Keratinocyte (primary cell): ENCODE data around the gene RASL12. TPM values are rescaled to one million over a fixed set of nuclear protein-coding genes. Genes with fewer than 3 reads are reported as not detected.

ENCODE experiments used
- DNase-seq: peaks from one replicate; pipeline ENCODE4 v3.0.0-alpha.2; 2011; ENCODE audit warnings: low read depth, missing footprints, low spot score
- FAIRE-seq: peaks from 2 replicates; lab custom pipeline; 2011; peaks lifted over from hg19 to GRCh38; lab: Jason Lieb, UNC
- H2AFZ ChIP-seq: 2 replicates; pipeline ENCODE4 v1.6.0; 2012; ENCODE audit warnings: low read length, control low read depth, inconsistent platforms; ENCODE audit not compliant: control insufficient read depth
- H3K27ac ChIP-seq: 2 replicates; pipeline ENCODE4 v1.5.1; 2011; ENCODE audit warnings: low read length; ENCODE audit not compliant: control insufficient read depth, insufficient read depth
- H3K27me3 ChIP-seq: 3 replicates; pipeline ENCODE4 v1.6.0; 2011; ENCODE audit warnings: low read length; ENCODE audit not compliant: control insufficient read depth, insufficient read depth; ENCODE audit errors: extremely low read depth
- H3K36me3 ChIP-seq, 2 experiments: 2 replicates in 1 of 2; 3 replicates in 1 of 2; pipeline ENCODE4 v1.5.1; 2011; ENCODE audit warnings: low read length in 2 of 2, mild to moderate bottlenecking in 1 of 2; ENCODE audit not compliant: control insufficient read depth in 2 of 2, insufficient read depth in 2 of 2; ENCODE audit errors: extremely low read depth in 1 of 2
- H3K4me1 ChIP-seq: 3 replicates; pipeline ENCODE4 v1.5.1; 2011; ENCODE audit warnings: low read length; ENCODE audit not compliant: control insufficient read depth, insufficient read depth; ENCODE audit errors: extremely low read depth
- H3K4me2 ChIP-seq: 3 replicates; pipeline ENCODE4 v1.6.0; 2011; ENCODE audit warnings: low read depth, low read length; ENCODE audit not compliant: control insufficient read depth, insufficient read depth; ENCODE audit errors: extremely low read depth
- H3K4me3 ChIP-seq, 3 experiments: fragments of 200-600 bp in 1 of 3; sonication (generic) in 1 of 3; 2 replicates in 2 of 3; 3 replicates in 1 of 3; pipeline ENCODE4 v1.5.1; 2011 to 2016; ENCODE audit warnings: low read length in 3 of 3, mild to moderate bottlenecking in 3 of 3, control low read depth in 2 of 3, inconsistent platforms in 1 of 3, low read depth in 1 of 3, mixed read lengths in 1 of 3, mixed run types in 1 of 3, moderate library complexity in 1 of 3; ENCODE audit not compliant: control insufficient read depth in 2 of 3, insufficient read depth in 2 of 3; ENCODE audit errors: extremely low read depth in 1 of 3
- H3K79me2 ChIP-seq: 2 replicates; pipeline ENCODE4 v1.6.0; 2012; ENCODE audit warnings: low read length; ENCODE audit not compliant: control insufficient read depth, insufficient read depth
- H3K9ac ChIP-seq: 3 replicates; pipeline ENCODE4 v1.6.0; 2011; ENCODE audit warnings: low read length; ENCODE audit not compliant: control insufficient read depth, insufficient read depth; ENCODE audit errors: extremely low read depth
- H3K9me1 ChIP-seq: 3 replicates; pipeline ENCODE4 v1.6.0; 2011; ENCODE audit warnings: low read length; ENCODE audit not compliant: control insufficient read depth, insufficient read depth; ENCODE audit errors: extremely low read depth
- H3K9me3 ChIP-seq: 2 replicates; pipeline ENCODE4 v1.5.1; 2012; ENCODE audit warnings: low read depth, low read length; ENCODE audit not compliant: control insufficient read depth
- H4K20me1 ChIP-seq: 3 replicates; pipeline ENCODE4 v1.6.0; 2011; ENCODE audit warnings: low read length; ENCODE audit not compliant: control insufficient read depth, insufficient read depth; ENCODE audit errors: extremely low read depth
- CTCF ChIP-seq, 3 experiments: IDR thresholded peaks in 1 of 3; conservative IDR thresholded peaks in 1 of 3; optimal IDR thresholded peaks in 1 of 3; 2 replicates in 2 of 3; 3 replicates in 1 of 3; pipeline versions ENCODE3 to v1.5.1; 2011; ENCODE audit warnings: low read length in 3 of 3, mild to moderate bottlenecking in 3 of 3, moderate library complexity in 2 of 3, control low read depth in 1 of 3, inconsistent platforms in 1 of 3; ENCODE audit not compliant: insufficient read depth in 2 of 3; ENCODE audit errors: extremely low read depth in 1 of 3
- EZH2 ChIP-seq: IDR thresholded peaks from one replicate; pipeline ENCODE4 v1.6.1; 2012; ENCODE audit warnings: inconsistent platforms, mild to moderate bottlenecking, low read length, moderate library complexity
- dilution Hi-C: fragments of 300-500 bp; cut with MboI; formaldehyde crosslinking; loops from one replicate; pipeline ENCODE4 v1.7.0; 2020; ENCODE audit warnings: low sequenced_read_pairs; ENCODE audit not compliant: extremely low pct_ligation_motif_present
- polyA plus RNA-seq, 5 experiments: library from polyadenylated mRNA; depleted of rRNA in 3 of 5; stranded (reverse) in 3 of 5; stranded (forward) in 1 of 5; unstranded in 1 of 5; fragments of >200 nt; gene quantifications; 1 replicate in 1 of 5; 2 replicates in 3 of 5; 3 replicates in 1 of 5; pipeline versions ENCODE4 v1.2.1 to v1.2.3, GENCODE V29; 2011 to 2012; ENCODE audit warnings: missing spikeins in 2 of 5, low read depth in 1 of 5, low replicate concordance in 1 of 5

RASL12 gene
- polyA plus RNA-seq, 1 donor (not counting 4 experiments of a cell fraction or from before 2014, with no cell fraction given), result not detected

DNA sequence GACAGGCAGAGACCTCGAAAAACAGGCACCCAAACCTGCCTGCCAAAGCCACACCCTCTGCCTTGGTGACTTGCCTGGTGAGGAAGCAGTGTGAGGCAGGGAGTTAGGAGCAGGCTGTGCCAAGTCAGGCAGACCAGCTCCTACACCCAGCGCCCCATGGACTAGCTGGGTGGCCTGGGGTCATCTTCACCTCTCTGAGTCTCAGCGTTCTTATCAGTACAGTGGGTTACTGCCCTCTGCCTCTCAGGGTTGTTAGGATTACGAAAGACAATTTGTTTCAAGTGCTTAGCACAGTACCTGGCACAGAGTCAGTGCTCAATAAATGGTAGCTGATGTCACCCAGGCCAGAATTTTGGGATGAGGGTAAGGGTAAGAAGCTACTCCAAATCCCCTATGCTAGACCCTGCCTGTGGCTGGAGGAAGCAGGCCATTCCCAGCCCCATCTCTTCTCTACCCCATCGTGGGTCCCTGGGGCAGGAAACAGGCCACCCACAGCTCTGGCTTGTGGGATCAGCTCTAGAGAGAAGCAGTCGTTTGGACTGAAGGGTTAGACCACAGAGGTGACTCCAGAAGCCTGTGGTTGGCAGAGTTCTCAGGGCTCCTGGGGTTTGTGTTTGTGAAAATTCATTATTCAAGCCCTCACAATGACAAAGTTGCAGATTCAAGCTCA lies 12.5 kb downstream of the RASL12 start:
- H3K36me3 ChIP-seq, result no peaks in the 10 kb centered on the region
- peaks cover 7% of the 10 kb centered on the region for H3K27me3 ChIP-seq
- H3K4me3 ChIP-seq, result no peak overlapping the region
- H3K27ac ChIP-seq, result no peak overlapping the region
- no peaks in the 10 kb centered on the region for H3K79me2 ChIP-seq
- TF ChIP-seq EZH2 (no peak), CTCF (optimal IDR thresholded peaks at IDR 0.05 in 1 of 3, IDR thresholded peaks at IDR 0.05 in 1 of 3, conservative IDR thresholded peaks at IDR 0.05 in 1 of 3; ENCODE audit: extremely low read depth in 1 of 3, insufficient read depth in 2 of 3, low read length in 3 of 3) (no peak)
- H3K4me2 ChIP-seq, result no peak overlapping the region
- no peak overlapping the region for H3K9ac ChIP-seq
- no peak for DNase-seq
- H4K20me1 ChIP-seq, result no peaks in the 10 kb centered on the region
- H3K4me1 ChIP-seq, result no peaks in the 10 kb centered on the region
- dilution Hi-C loops, result no loop called here
- H3K9me3 ChIP-seq, result no peaks in the 10 kb centered on the region
- H3K9me1 ChIP-seq, result no peaks in the 10 kb centered on the region
- FAIRE-seq, result no peak
- H2AFZ ChIP-seq, result no peak overlapping the region

GRCh38 chr15:65054333-65055200 lies 13.2 kb downstream of the RASL12 start:
- Histone ChIP-seq H4K20me1 (no peaks in the 10 kb centered on the region), H3K4me1 (no peaks in the 10 kb centered on the region), H3K36me3 (no peaks in the 10 kb centered on the region), H3K9me3 (no peaks in the 10 kb centered on the region), H3K9me1 (no peaks in the 10 kb centered on the region), H3K27me3 (peaks cover 5% of the 10 kb centered on the region), H3K4me2 (no peak overlapping the region), H3K79me2 (no peaks in the 10 kb centered on the region), H2AFZ (no peak overlapping the region), H3K27ac (no peak overlapping the region), H3K4me3 (no peak overlapping the region), H3K9ac (no peak overlapping the region)
- dilution Hi-C loops, result no loop called here
- DNase-seq (no peak), FAIRE-seq (no peak)
- TF ChIP-seq CTCF (optimal IDR thresholded peaks at IDR 0.05 in 1 of 3, IDR thresholded peaks at IDR 0.05 in 1 of 3, conservative IDR thresholded peaks at IDR 0.05 in 1 of 3; ENCODE audit: extremely low read depth in 1 of 3, insufficient read depth in 2 of 3, low read length in 3 of 3) (peak; percentile 85 to 93 (median 90)), EZH2 (no peak)
